ENCODE measurements around the gene TPGS2.

Gene TPGS2

GRCh38 chr18:36762074-36762473 is 66.7 kb downstream of the TPGS2 start:
- no peak for DNase-seq (ENCODE audit: extremely low spot score)
- CTCF ChIA-PET = interaction anchor here (1.0 to 1.2 kb wide), 3 partner anchors 11 to 74 kb away, joined by 3 to 4 read pairs (median 3); no protein-coding TSS in a partner anchor
- TF ChIP-seq, protein P1, sequence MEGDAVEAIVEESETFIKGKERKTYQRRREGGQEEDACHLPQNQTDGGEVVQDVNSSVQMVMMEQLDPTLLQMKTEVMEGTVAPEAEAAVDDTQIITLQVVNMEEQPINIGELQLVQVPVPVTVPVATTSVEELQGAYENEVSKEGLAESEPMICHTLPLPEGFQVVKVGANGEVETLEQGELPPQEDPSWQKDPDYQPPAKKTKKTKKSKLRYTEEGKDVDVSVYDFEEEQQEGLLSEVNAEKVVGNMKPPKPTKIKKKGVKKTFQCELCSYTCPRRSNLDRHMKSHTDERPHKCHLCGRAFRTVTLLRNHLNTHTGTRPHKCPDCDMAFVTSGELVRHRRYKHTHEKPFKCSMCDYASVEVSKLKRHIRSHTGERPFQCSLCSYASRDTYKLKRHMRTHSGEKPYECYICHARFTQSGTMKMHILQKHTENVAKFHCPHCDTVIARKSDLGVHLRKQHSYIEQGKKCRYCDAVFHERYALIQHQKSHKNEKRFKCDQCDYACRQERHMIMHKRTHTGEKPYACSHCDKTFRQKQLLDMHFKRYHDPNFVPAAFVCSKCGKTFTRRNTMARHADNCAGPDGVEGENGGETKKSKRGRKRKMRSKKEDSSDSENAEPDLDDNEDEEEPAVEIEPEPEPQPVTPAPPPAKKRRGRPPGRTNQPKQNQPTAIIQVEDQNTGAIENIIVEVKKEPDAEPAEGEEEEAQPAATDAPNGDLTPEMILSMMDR (IDR thresholded peaks at IDR 0.05; ENCODE audit: control extremely low read depth, extremely low read depth, low read depth, missing control alignments) = no peak
- POLR2A ChIA-PET = no interaction called here

DNA sequence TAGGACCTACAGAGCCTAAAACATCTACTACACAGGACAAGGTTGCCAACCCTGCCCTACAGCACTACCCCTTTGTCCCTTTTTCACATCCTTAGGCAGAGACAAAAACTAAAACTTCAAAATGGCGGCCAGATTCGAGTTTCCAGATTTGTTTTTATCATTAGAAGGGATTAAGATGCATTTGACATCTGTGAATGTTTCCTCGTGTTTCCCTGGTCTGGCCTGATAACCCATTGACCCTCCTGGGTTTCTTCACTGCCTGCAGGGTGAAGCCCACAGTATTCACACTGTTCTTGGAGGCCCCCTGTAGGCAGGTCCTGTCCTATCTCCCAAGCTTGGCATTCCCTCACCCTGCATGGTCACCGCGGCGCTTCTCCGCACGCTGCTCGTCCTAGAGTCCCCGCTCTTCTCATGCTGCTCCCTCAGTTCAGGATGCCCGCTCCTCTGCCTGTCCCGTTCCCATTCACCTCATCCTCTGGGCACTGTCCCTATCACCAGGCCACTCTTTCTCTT is 67.6 kb downstream of the TPGS2 start:
- TF ChIP-seq, protein P1 (IDR thresholded peaks at IDR 0.05; ENCODE audit: control extremely low read depth, extremely low read depth, low read depth, missing control alignments) = no peak
- ChIA-PET POLR2A (no interaction called here), CTCF (interaction anchor here (1.0 to 1.2 kb wide), 2 partner anchors 10 to 73 kb away, joined by 3 to 4 read pairs; no protein-coding TSS in a partner anchor)
- DNase-seq (ENCODE audit: extremely low spot score) = no peak

DNA sequence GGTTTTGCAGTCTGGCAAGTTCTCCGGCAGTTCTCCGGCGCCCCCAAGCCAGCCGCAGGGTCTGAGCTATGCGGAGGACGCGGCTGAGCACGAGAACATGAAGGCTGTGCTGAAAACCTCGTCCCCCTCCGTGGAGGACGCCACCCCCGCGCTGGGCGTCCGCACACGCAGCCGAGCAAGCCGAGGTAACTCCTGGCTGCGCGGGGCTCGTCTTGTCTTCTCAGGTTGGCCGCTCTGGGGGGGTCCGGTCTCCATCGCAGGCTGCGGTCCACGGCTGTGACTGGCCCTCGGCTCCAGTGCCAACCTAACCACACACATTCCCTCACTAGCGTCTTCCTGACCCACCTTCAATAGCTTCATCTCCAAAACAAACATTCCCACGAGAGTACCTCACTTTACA is 68.2 kb downstream of the TPGS2 start:
- TF ChIP-seq, protein P1 (IDR thresholded peaks at IDR 0.05; ENCODE audit: control extremely low read depth, extremely low read depth, low read depth, missing control alignments) = no peak
- DNase-seq (ENCODE audit: extremely low spot score) = no peak
- CTCF ChIA-PET = interaction anchor here (1.3 kb wide), 1 partner anchor 72 kb away, joined by 3 read pairs; no protein-coding TSS in a partner anchor
- POLR2A ChIA-PET = no interaction called here

DNA sequence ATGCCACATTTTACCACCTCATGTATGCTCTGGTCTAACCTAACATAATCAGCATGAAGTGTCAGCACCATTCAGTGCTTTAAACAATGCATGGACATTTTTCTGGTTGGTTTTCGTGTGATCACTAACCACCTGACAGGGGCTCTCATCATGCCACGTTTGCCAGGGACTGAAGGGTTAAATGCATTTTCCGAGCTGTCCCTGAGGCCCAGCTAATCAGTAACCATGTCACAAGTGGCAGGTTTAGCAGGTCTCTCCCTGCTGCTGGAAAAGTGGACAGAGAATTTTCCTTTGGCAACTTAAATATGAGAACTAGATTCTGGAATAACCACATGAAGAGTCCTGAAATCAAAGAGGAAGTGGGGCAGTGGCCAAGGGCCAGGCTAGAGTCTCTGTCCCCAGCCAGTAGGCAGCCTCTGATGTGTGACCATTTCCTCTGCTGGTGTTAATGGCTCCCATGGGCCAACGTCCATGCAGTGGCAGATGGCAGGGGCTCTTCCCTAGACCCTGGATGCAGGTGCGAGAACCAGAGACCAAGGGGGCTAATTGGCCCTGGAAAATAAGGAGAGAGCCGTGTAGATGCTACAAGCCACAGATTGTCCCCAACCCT is 69.5 kb downstream of the TPGS2 start:
- ChIA-PET POLR2A (no interaction called here), CTCF (interaction anchor here (1.3 kb wide), 1 partner anchor 71 kb away, joined by 3 read pairs; no protein-coding TSS in a partner anchor)
- TF ChIP-seq, protein P1 (IDR thresholded peaks at IDR 0.05; ENCODE audit: control extremely low read depth, extremely low read depth, low read depth, missing control alignments) = no peak
- no peak for DNase-seq (ENCODE audit: extremely low spot score)

- CTCF ChIA-PET = interaction anchor here (2.5 kb wide), 1 partner anchor 71 kb away, joined by 11 read pairs; no protein-coding TSS in a partner anchor
- TF ChIP-seq, protein P1 (IDR thresholded peaks at IDR 0.05; ENCODE audit: control extremely low read depth, extremely low read depth, low read depth, missing control alignments) = no peak
- POLR2A ChIA-PET = no interaction called here
These were observed 70.2 kb downstream of the TPGS2 start for GRCh38 chr18:36758623-36759022.

GRCh38 chr18:36757991-36758390 is 70.8 kb downstream of the TPGS2 start:
- CTCF ChIA-PET = interaction anchor here (2.5 kb wide), 1 partner anchor 70 kb away, joined by 11 read pairs; no protein-coding TSS in a partner anchor
- TF ChIP-seq, protein P1 (IDR thresholded peaks at IDR 0.05; ENCODE audit: control extremely low read depth, extremely low read depth, low read depth, missing control alignments) = no peak
- POLR2A ChIA-PET = no interaction called here
- DNase-seq (ENCODE audit: extremely low spot score) = no peak

More at GRCh38 chr18:36758623-36759022, 70.2 kb downstream of the TPGS2 start:
- DNase-seq (ENCODE audit: extremely low spot score) = no peak

All from GM10248 (cell line).